GM21367 (cell line): Measurements from ENCODE around the gene COL6A2.

Source experiments
- ATAC-seq: cut with Tn5 transposase; IDR thresholded peaks from one replicate; pipeline ENCODE4 v1.9.1; 2021; ENCODE audit not compliant: unreplicated experiment

COL6A2 gene

DNA sequence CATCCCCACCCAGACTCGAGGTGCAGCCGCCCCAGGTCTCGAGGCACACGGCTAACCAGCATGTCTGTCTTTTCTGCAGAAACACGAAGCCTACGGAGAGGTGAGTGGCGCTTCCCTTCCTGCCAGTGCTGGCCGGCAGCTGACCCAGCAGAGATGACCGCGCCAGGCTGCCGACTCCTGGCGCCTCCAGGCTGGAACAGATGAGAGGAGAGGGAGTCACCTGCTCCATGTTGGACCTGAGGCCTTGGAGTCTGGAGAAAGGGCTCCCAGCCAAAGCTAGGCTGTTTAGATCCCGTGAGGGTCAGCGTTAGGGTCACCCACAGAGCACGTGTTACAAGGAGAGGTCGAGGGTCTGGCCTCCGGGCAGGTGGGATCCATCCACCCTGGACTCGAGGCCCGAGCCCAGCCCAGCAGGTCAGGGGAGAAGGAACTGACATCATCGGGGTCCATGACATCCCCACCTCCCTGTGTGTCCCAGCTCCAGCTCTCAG lies 14.9 kb downstream of the COL6A2 start:
- ATAC-seq: no peak

DNA sequence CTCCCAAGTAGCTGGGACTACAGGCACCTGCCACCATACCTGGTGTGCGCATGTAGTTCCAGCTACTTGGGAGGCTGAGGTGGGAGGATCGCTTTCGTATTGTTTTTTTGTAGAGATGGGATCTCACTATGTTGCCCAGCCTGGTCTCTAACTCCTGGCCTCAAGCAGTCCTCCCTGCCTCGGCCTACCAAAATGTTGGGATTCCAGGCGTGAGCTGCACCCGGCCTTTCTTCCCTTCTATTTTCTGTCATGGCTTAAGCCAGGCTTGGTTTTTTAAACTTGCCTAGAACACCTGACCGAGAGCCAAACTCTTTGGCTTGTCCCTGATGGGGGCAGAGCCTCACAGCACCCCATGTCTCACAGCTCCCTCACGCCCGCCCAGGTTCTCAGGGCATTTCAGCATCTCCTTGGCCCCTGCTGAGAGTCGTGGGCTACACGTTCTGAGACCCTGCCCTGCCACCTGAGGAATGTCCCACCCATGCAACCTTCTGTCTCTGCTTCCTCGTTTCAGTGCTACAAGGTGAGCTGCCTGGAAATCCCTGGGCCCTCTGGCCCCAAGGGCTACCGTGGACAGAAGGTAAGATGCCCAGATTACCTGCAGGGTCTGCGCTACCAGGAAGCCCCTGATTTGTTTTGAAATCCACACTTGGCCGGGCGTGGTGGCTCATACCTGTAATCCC lies 15.7 kb downstream of the COL6A2 start:
- no peak for ATAC-seq

- ATAC-seq: no peak
Observed at GRCh38 chr21:46114963-46115362, 17.1 kb downstream of the COL6A2 start.

DNA sequence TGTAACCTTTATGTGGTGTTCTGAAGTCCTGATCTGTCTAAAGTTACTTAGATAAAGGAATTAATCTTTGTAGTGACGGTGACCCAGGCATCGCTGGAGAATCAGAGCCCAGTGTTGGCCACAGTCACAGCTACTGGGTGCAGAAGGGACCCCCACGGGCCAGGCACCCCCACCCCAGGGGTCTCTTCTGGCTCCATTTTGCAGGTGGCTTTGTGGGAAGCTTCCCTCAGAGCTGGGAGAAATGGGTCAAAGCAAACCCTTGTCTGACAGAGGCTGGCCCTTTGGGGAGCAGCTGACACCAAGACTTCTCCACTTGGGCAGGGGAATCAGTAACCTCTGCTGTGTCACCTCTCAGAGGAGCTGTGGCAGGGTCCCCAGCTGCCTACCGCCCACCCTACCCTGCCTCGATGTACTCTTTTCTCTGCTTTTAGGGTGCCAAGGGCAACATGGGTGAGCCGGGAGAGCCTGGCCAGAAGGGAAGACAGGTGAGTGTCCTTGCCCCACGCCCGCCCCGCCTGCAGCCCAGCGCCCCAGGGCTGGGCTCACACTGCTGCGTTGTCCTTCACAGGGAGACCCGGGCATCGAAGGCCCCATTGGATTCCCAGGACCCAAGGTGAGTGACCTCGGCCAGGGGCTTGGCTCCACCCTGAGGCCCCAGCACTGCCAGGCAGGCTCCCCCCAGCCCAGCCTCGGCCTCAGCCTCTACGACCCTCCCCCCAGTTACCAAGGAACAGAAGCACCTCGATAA lies 17.7 kb downstream of the COL6A2 start:
- ATAC-seq: no peak

GRCh38 chr21:46116189-46116775 lies 18.4 kb downstream of the COL6A2 start:
- ATAC-seq: no peak

DNA sequence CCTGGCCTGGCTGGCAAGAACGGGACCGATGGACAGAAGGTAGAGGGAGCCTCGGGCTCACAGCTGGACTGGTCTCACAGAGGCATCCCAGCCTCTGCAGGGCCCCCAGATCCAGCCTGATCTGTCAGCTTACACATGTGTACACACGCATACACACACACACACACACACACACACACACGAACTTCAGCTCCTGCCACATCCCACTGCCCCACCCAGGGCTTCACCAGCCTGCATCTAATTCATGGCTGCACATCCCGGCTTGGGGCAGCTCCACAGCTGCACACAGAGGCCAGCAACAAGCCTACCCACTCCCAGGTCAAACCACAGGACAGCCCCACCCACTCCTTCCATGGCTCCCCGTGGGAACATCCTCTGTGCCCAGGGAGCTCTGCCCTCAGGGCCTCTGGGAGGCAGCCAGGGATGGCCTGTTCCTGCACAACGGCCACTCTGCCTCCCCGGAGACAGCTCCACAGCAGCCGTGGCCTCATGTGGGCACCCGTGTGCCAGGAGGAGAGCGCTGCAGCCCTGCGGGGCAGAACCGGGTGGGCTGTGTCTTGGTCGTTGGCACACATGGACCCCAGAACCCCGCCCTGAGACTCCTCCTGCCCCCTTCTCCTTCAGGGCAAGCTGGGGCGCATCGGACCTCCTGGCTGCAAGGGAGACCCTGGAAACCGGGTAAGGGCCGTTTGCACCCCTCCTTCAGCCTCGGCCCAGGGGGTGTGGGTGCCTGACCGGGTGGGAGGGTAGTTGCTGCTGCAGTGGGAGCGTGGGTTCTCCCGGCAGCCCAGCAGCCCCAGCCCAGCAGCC lies 19.1 kb downstream of the COL6A2 start:
- no peak for ATAC-seq

DNA sequence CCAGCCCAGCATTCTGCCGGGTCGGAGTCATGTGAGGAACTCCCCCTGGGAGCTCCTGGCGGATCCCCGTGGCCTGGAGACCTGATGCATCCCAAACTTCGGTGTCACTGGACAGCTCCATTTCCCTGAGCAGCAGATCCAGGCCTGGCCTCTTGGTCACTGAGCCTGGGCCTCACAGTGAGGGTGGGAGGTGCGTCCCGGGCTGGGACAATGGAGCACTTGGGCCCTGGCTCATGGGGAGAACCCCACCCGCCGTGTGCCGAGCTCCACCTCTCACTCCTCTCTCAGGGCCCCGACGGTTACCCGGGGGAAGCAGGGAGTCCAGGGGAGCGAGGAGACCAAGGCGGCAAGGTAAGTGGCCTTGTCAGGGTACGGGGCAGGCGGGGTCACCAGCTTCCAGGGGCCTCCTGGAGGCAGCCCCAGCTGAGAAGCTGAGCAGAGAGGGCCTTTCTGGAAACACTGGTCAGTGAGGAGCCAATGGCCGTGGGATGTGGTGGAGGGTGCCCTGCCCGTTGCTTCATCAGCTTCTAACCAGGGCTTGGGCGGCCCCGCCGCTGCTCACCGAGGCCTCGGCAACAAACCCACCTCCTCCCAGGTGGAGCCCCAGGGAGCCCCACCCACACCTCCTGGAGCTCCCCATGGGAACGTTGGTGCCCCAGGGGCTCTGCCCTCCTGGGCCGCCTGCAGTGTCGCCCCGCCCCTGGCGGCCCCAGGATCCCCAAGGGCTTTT lies 19.8 kb downstream of the COL6A2 start:
- ATAC-seq: no peak

DNA sequence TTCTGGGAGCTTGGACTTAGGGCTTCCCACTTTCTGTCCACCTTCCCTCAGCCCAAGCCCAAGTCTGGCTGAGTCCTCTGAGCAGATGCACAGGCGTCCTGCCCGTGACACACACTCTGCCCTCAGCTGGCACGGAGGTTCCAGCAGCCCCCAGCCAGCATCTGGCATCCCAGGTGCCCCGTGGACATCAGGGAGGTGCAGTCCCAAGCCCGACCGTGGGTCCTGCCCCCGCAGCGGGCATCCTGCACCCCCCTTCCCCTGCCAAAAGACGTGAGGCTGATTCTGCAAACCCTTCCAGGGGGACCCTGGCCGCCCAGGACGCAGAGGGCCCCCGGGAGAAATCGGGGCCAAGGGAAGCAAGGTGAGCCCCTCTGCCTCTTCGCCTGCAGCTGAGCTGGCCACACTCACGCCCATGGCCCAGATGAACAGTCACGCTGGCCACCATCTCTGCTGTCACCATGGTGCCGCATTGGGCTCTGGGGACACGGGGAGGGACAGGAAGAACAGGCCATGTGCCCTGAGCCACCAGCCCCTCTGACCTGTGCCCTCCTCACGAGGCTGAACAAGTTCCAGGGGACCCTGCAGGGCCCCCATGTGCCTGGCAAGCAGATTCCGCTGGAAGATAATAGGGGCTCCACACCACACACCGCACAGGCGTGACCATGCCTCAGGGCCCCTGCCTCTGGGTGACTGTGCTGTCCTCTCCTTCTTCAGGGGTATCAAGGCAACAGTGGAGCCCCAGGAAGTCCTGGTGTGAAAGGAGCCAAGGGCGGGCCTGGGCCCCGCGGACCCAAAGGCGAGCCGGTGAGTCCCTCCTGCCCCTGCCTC lies 20.6 kb downstream of the COL6A2 start:
- ATAC-seq: no peak

GRCh38 chr21:46119144-46119636 lies 21.3 kb downstream of the COL6A2 start:
- no peak for ATAC-seq

DNA sequence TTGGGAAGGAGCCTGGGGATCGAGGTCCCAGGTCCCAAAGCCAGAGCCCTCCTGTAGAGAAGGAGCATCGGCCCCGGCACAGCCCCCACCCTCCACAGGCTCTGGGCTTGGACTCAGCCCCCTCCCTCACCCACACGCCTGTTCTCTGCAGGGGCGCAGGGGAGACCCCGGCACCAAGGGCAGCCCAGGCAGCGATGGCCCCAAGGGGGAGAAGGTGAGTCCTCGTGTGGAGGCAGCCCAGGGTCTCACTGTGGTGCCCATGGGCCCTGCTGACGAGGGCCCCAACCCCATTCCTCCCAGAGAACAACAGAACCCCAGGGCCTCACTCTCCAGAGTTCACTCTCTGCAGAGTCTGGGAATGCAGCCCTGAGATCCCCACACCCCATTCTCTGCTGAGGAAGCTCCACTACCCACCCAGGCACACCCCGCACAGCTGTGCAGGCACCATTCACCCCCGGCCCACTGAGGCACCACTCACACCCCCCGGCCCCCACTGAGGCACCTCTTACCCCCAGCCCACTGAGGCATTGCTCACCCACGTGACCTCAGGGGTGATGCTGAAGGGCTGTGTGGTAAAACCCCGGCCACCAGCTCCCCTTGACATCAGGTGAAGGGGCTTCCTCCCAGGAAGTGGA lies 21.8 kb downstream of the COL6A2 start:
- ATAC-seq: no peak

DNA sequence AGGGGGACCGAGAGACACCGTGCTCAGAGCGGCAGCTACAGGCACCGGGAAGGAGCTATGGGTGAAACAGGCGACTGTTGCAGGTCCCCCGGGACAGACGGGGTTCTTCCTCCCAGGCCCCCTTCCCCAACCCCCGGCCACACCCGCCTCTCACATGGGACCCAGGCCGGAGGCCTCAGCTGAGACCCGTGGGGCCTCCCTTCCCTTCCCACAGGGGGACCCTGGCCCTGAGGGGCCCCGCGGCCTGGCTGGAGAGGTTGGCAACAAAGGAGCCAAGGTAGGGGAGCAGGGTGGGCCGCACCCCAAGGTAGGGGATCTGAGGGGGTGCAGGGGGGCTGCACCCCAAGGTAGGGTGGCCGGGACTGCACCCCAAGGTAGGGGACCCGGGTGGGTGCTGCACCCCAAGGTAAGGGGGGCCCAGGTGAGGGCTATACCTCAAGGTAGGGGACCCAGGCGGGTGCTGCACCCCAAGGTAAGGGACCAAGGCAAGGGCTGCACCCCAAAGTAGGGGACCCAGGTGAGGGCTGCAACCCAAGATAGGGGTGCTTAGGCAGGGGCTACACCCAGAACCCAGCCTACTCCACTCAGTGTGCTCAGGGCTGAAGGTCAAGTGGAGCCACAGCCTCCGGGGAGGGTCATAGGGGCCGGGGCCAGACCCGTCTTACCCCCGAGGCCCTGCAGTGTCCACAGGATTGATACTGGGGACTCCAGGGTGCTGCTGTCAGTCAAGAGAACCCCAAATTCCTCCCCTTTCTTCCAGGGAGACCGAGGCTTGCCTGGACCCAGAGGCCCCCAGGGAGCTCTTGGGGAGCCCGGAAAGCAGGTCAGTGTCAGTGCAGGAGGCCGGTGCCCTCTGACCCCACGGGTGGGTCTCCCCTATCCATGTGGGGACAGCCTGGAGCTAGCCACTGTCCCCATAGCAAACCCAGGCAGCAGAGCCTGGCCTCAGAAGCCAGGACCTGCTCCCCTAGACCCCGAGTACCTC lies 22.7 kb downstream of the COL6A2 start:
- no peak for ATAC-seq

DNA sequence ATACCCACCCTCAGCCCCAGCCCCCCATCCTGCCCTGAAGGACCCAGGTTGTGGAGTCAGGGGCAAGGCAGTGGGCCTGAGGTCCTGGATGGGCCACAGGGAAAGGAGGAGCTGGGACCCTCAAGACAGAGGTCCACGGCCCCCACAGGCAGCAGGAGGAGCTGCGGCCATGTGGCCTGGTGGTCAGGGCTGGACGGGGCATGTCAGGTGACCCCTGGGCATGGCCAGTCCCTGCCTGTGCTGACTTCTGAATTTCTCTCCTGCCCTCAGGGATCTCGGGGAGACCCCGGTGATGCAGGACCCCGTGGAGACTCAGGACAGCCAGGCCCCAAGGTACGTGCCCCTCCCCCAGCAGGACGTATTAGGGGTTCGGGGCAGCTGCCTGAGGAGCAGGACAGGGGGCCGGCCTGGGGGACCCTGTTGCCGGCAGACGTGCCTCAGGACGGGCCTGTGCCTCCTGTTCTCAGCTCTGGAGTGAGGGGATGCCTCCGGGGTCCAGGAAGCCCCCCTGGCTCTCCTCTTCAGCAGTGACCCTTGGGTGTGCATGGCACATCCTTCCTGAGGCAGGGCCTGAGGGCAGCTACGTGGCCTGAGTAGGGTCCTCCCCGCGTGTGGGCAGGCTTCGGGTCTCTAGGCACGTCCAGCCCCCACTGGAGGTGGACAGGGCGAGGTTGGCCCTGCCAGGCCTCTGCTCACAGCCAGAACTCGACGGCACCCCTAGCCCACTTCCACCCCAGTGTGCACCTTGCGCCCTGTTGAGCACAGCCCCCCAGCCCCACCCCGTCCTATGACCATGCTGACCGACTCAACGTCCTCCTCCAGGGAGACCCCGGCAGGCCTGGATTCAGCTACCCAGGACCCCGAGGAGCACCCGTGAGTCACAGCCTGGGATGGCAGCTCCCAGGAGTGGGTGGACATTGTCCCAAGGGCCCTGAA lies 23.6 kb downstream of the COL6A2 start:
- no peak for ATAC-seq

- ATAC-seq: no peak
Observed at GRCh38 chr21:46122237-46122671, 24.3 kb downstream of the COL6A2 start.

DNA sequence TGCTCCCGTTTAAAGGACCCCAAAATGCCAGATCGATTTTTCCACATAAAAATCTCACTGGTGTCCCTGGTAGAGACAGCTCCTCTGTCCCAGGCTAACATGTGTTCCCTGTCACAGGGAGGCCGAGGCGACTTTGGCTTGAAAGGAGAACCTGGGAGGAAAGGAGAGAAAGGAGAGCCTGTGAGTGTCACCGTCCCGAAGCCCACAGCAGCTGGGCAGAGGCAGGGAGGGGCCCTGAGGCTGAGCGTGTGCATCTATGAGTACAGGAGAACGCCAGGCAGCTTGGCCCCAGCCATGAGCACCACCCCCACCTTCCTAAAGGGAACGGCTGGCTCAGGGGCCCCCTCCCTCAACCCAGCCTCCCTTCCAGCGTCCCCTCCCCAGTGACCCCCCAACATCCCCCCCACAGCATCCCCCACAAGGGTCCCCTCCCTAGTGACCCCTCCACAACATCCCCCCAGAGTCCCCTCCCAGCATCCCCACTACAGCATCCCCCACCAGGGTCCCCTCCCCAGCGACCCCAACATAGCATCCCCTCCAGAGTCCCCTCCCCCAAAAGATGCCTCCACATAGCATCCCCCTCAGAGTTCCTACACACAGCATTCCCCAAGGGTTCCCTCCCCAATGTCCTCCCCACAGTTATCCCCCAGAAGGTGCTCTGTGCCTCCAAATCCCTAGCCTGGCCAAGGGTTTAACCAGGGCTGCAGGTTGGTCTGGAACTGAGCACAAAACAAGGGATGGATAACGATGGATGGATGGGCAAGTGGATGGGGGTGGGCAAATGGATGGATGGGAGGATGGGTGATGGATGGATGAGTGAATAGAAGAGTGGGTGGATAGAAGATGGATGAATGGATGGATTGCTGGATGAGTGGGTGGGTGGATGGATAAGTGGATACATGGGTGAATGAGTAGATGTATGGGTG lies 25.1 kb downstream of the COL6A2 start:
- no peak for ATAC-seq

GRCh38 chr21:46124083-46124925 lies 26.4 kb downstream of the COL6A2 start:
- no peak for ATAC-seq
